ENCODE results near the gene ABCC3.

Gene ABCC3

GRCh38 chr17:50635982-50636803, 1.5 kb downstream of the ABCC3 start:
- DNase-seq (ENCODE audit: extremely low spot score): no peak
- TF ChIP-seq, protein P1, sequence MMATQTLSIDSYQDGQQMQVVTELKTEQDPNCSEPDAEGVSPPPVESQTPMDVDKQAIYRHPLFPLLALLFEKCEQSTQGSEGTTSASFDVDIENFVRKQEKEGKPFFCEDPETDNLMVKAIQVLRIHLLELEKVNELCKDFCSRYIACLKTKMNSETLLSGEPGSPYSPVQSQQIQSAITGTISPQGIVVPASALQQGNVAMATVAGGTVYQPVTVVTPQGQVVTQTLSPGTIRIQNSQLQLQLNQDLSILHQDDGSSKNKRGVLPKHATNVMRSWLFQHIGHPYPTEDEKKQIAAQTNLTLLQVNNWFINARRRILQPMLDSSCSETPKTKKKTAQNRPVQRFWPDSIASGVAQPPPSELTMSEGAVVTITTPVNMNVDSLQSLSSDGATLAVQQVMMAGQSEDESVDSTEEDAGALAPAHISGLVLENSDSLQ (IDR thresholded peaks at IDR 0.05): no peak
- TF ChIP-seq TARDBP (IDR thresholded peaks at IDR 0.05): no peak
- no peak for TF ChIP-seq ARNT (IDR thresholded peaks at IDR 0.05)
- TF ChIP-seq ZNF384 (IDR thresholded peaks at IDR 0.05): no peak
- TF ChIP-seq FOXM1 (IDR thresholded peaks at IDR 0.05; ENCODE audit: borderline replicate concordance): no peak
- TF ChIP-seq ELF4 (IDR thresholded peaks at IDR 0.05): no peak
- TF ChIP-seq NFRKB (IDR thresholded peaks at IDR 0.05): no peak
- TF ChIP-seq SUZ12 (IDR thresholded peaks at IDR 0.05): no peak
- no peak for TF ChIP-seq CTBP1 (IDR thresholded peaks at IDR 0.05; ENCODE audit: borderline replicate concordance)
- TF ChIP-seq BHLHE40 (IDR thresholded peaks at IDR 0.05; ENCODE audit: borderline replicate concordance): no peak
- no peak for TF ChIP-seq L3MBTL2 (conservative IDR thresholded peaks at IDR 0.05)
- no peak for TF ChIP-seq FOXA1 (IDR thresholded peaks at IDR 0.05)
- TF ChIP-seq HDGF (IDR thresholded peaks at IDR 0.05; ENCODE audit: borderline replicate concordance): no peak
- TF ChIP-seq FOXK2 (IDR thresholded peaks at IDR 0.05): no peak
- TF ChIP-seq LEF1 (IDR thresholded peaks at IDR 0.05; ENCODE audit: borderline replicate concordance): no peak
- TF ChIP-seq SP1 (IDR thresholded peaks at IDR 0.05): no peak
- ChIA-PET POLR2A (interaction anchor here (1.6 kb wide), 1 partner anchor 10 kb away, joined by 5 read pairs; no protein-coding TSS in a partner anchor), CTCF (interaction anchor here (0.7 to 1.3 kb wide), 3 partner anchors 10 to 353 kb away, joined by 3 to 6 read pairs (median 5); no protein-coding TSS in a partner anchor)

GRCh38 chr17:50636804-50637195, 2.1 kb downstream of the ABCC3 start:
- DNase-seq (ENCODE audit: extremely low spot score): no peak
- CTCF ChIA-PET: interaction anchor here (0.7 to 1.3 kb wide), 3 partner anchors 11 to 354 kb away, joined by 3 to 6 read pairs (median 5); no protein-coding TSS in a partner anchor
- no peak for TF ChIP-seq TARDBP (IDR thresholded peaks at IDR 0.05)
- no peak for TF ChIP-seq ELF4 (IDR thresholded peaks at IDR 0.05)
- no peak for TF ChIP-seq ZNF384 (IDR thresholded peaks at IDR 0.05)
- TF ChIP-seq BHLHE40 (IDR thresholded peaks at IDR 0.05; ENCODE audit: borderline replicate concordance): no peak
- no peak for TF ChIP-seq FOXA1 (IDR thresholded peaks at IDR 0.05)
- no peak for TF ChIP-seq CTBP1 (IDR thresholded peaks at IDR 0.05; ENCODE audit: borderline replicate concordance)
- TF ChIP-seq ARNT (IDR thresholded peaks at IDR 0.05): no peak
- no peak for TF ChIP-seq FOXK2 (IDR thresholded peaks at IDR 0.05)
- no peak for TF ChIP-seq L3MBTL2 (conservative IDR thresholded peaks at IDR 0.05)
- no peak for TF ChIP-seq LEF1 (IDR thresholded peaks at IDR 0.05; ENCODE audit: borderline replicate concordance)
- no peak for TF ChIP-seq NFRKB (IDR thresholded peaks at IDR 0.05)
- TF ChIP-seq FOXM1 (IDR thresholded peaks at IDR 0.05; ENCODE audit: borderline replicate concordance): no peak
- TF ChIP-seq, protein P1 (IDR thresholded peaks at IDR 0.05): no peak
- TF ChIP-seq HDGF (IDR thresholded peaks at IDR 0.05; ENCODE audit: borderline replicate concordance): no peak
- TF ChIP-seq SP1 (IDR thresholded peaks at IDR 0.05): no peak
- TF ChIP-seq SUZ12 (IDR thresholded peaks at IDR 0.05): no peak
- POLR2A ChIA-PET: interaction anchor here (1.6 kb wide), 1 partner anchor 11 kb away, joined by 5 read pairs; no protein-coding TSS in a partner anchor

DNA sequence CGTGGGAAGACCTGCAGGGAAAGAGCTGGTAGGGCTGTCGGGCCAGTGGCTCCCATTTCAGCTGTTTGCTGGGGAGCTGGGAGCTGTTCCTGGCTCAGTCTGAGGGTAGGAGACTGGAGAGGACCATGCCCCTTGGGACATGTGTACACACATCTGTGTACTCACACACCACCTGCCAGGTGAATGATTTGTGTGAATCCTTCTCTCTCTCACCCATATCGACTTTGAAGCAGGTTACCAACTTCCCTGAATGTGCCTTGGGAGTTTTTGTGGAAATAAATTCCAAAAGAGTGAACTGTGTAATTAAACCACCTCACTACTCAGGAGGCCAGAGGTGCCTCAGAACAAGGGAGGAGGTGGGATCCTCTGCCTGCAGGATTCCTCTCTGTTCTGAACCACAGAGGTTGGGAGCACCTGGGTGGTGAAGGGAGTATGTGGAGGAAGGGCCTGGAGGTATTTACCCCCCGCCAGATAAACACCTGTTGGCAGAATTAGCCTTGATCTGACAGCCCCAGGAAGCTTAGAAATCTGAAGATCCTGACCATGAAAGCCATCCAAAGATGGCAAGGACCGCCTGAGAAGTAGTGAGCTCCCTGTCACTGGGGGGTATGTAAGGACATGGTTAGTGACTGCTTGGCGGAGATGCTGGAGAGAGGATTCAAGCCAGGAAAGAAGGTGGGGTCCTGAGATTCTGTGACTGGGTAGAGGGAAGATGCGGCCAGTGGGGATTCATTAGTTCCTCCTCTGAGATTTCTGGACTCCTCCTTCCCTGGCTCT, 3.3 kb downstream of the ABCC3 start:
- ChIA-PET CTCF (interaction anchor here (0.7 to 2.4 kb wide), 4 partner anchors 8 to 88 kb away, joined by 3 to 10 read pairs (median 6); no protein-coding TSS in a partner anchor), POLR2A (interaction anchor here (0.7 to 1.3 kb wide), 3 partner anchors 8 to 81 kb away, joined by 3 read pairs; no protein-coding TSS in a partner anchor)
- no peak for DNase-seq (ENCODE audit: extremely low spot score)
- TF ChIP-seq ELF4 (IDR thresholded peaks at IDR 0.05) (no peak), TARDBP (IDR thresholded peaks at IDR 0.05) (no peak), LEF1 (IDR thresholded peaks at IDR 0.05; ENCODE audit: borderline replicate concordance) (no peak), CTBP1 (IDR thresholded peaks at IDR 0.05; ENCODE audit: borderline replicate concordance) (no peak), L3MBTL2 (conservative IDR thresholded peaks at IDR 0.05) (no peak), SP1 (IDR thresholded peaks at IDR 0.05) (no peak), FOXM1 (IDR thresholded peaks at IDR 0.05; ENCODE audit: borderline replicate concordance) (no peak), HDGF (IDR thresholded peaks at IDR 0.05; ENCODE audit: borderline replicate concordance) (no peak), NFRKB (IDR thresholded peaks at IDR 0.05) (no peak), FOXK2 (IDR thresholded peaks at IDR 0.05) (no peak), SUZ12 (IDR thresholded peaks at IDR 0.05) (no peak)

DNA sequence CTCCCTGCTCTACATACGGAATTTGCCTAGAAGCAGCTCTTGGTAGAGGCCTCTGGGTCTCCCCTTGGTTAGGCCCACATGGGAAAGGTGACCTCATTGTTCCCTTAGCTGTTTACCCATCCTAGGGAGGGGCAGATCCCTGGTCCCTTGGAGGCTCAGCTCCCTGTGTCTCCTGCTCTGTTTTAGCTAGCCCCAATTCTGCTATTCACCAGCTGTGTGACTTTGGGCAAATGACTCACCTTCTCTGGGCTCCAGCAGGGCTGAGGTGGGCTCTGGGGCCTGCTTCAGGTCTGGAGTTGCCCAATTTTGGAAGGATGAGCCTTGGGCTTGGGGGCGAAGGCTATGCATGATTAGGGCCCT, 3.9 kb downstream of the ABCC3 start:
- DNase-seq (ENCODE audit: extremely low spot score): no peak
- ChIA-PET CTCF (interaction anchor here (0.7 to 2.4 kb wide), 4 partner anchors 8 to 88 kb away, joined by 3 to 10 read pairs (median 6); no protein-coding TSS in a partner anchor), POLR2A (interaction anchor here (1.0 to 1.7 kb wide), 3 partner anchors 9 to 68 kb away, joined by 3 to 4 read pairs (median 3); no protein-coding TSS in a partner anchor)
- TF ChIP-seq SUZ12 (IDR thresholded peaks at IDR 0.05) (no peak), TARDBP (IDR thresholded peaks at IDR 0.05) (no peak), L3MBTL2 (conservative IDR thresholded peaks at IDR 0.05) (no peak), LEF1 (IDR thresholded peaks at IDR 0.05; ENCODE audit: borderline replicate concordance) (no peak), ELF4 (IDR thresholded peaks at IDR 0.05) (no peak), FOXA1 (IDR thresholded peaks at IDR 0.05) (no peak)

DNA sequence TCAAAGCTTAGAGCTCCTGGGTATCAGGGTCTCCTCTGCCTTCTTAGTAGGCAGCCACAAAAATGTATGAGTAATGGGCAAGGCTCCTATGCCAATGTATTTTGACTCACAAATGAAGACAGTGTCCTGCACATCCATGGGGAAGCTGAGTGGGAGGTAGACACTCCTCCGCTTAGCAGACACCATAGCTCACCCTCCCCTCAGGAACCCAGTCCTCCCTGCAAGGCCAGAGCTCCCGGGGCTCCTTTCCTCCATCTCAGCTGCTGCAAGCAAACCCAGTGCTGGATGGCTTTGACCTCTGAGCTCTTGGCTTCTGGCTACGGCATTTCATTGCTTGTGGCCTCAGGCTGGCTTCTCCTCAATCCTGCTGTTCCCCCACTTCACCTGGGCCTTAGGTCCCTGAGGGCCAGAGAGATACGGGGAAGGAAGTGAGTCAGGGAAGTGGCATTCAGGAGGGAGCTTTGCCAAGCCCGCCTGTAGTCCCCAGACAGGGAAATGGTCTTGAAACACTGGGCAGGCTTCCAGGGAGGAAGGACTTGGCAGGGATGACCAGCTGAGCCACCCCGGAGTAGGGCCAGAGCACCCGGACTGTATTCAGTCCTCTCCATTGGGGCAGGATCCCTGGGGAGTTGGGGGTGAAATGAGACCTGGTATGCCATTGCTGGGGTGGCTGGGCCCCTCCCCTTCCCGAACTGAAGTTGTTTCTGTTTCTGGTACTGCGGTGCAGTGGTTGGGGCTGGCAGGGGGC, 4.5 kb downstream of the ABCC3 start:
- TF ChIP-seq LEF1 (IDR thresholded peaks at IDR 0.05; ENCODE audit: borderline replicate concordance) (no peak), SUZ12 (IDR thresholded peaks at IDR 0.05) (no peak), FOXM1 (IDR thresholded peaks at IDR 0.05; ENCODE audit: borderline replicate concordance) (no peak), FOXK2 (IDR thresholded peaks at IDR 0.05) (no peak), FOXA1 (IDR thresholded peaks at IDR 0.05) (no peak), ARNT (IDR thresholded peaks at IDR 0.05) (no peak), BHLHE40 (IDR thresholded peaks at IDR 0.05; ENCODE audit: borderline replicate concordance) (no peak), ZNF384 (IDR thresholded peaks at IDR 0.05) (no peak), L3MBTL2 (conservative IDR thresholded peaks at IDR 0.05) (no peak), SP1 (IDR thresholded peaks at IDR 0.05) (no peak), CTBP1 (IDR thresholded peaks at IDR 0.05; ENCODE audit: borderline replicate concordance) (no peak), HDGF (IDR thresholded peaks at IDR 0.05; ENCODE audit: borderline replicate concordance) (no peak), TARDBP (IDR thresholded peaks at IDR 0.05) (no peak), ELF4 (IDR thresholded peaks at IDR 0.05) (no peak)
- TF ChIP-seq, protein P1 (IDR thresholded peaks at IDR 0.05): no peak
- CTCF ChIA-PET: interaction anchor here (0.9 to 2.4 kb wide), 3 partner anchors 9 to 89 kb away, joined by 3 to 10 read pairs (median 8); no protein-coding TSS in a partner anchor
- POLR2A ChIA-PET: interaction anchor here (1.0 to 1.7 kb wide), 3 partner anchors 9 to 67 kb away, joined by 3 to 4 read pairs (median 3); no protein-coding TSS in a partner anchor
- no peak for DNase-seq (ENCODE audit: extremely low spot score)

Measured in HEK293T (cell line).